Activated CD8-positive, alpha-beta memory T cell treated with anti-CD3 and anti-CD28 coated beads for 1 hour (primary cell): ENCODE measurements around the gene NEO1.
"Not testable (repeated sequence)": the region's sequence is repeated elsewhere in the genome, so short reads cannot be mapped to it uniquely, and the experiment has no call there.

Experiments used
- DNase-seq, 2 donors: peaks; one replicate each; pipeline ENCODE4 v3.0.0-alpha.2; 2020; ENCODE audit warnings: low read depth in 1 of 2; ENCODE audit errors: extremely low read depth in 1 of 2

Gene NEO1

DNA sequence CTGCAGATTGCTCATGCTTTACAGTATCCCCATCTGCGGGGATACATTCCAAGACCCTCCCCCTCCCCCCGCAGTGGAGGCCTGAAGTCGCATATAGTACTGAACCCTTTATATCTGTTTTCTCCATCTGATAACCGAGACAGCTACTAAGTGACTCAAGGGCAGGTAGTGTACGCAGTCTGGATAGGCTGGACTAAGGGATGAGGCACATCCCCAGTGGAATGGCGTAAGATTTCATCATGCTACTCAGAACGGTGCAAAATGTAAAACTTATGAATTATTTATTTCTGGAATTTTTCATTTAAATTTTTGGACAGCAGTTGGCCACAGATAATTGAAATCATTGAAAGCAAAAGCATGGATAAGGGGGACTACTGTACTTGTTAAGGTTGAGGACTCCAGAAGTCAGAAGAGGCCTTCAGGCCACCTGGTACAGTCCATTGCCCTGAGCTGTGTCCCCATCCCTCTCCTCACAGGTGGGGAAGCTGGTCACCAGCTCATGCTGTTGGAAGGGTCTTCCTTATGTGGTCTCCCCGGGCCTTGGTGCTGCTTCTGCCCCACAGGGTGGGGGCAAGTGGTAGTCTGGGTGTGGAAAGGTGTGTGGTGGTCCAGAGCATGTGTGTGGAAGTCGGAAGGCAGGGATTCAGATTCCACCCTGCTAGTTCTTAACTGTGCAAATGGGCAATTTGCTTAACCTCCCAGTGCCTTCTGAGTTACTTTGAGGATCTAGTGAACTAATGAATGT lies 244.5 kb downstream of the NEO1 start:
- DNase-seq = no peak

DNA sequence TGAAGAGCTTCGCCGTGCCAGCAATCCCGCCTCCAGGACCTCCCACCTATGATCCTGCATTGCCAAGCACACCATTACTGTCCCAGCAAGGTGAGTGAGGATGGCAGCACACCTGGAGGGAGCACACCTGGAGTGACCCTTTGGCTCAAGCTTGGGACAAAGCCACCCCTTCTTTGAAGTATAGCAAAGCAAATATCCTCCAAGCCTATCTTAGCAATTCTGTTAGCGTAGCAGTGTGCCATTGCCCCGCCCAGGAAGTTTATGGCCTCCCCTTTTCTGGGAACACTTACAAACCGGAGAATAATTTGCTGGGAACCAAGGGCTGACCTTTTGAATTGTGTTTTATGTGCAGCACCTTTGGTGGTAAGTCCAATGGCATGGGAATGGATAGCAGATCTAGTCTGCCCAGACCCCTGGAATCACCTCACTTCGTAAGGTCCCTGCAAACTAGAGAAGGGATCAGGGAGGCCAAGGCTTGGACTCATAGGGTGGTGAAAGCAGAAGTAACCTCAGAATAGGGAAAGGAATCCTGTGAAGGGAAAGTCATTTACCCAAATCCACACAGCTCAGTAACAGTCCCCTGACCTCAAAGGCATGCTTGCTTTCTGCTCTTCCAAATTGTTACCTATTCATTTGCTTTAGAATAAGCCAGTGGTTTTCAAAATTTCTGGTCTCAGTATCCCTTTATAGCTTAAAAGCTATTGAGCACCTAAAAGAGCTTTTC lies 246.4 kb downstream of the NEO1 start:
- DNase-seq = no peak

GRCh38 chr15:73300286-73300685 lies 248.0 kb downstream of the NEO1 start:
- DNase-seq = not testable (repeated sequence)

DNA sequence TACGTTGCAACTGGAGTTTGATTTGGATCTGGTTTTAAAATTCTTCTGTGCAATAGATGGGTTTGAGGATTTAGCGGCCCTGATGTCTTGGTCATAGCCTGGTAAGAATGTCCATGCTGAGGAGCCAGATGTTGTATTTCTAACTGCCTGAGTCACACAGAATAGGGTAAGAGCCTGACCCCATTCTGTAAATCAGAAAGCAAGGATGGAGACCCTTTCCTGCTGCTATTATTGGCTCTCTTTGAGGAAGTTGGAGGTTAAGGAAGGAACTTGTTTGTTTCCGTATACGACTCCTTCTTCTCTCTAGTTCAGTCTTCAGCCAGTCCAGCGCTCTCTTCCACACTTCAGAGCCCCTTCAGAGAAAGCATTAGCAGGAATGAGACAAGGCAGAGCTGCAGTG lies 251.4 kb downstream of the NEO1 start:
- DNase-seq = no peak

DNA sequence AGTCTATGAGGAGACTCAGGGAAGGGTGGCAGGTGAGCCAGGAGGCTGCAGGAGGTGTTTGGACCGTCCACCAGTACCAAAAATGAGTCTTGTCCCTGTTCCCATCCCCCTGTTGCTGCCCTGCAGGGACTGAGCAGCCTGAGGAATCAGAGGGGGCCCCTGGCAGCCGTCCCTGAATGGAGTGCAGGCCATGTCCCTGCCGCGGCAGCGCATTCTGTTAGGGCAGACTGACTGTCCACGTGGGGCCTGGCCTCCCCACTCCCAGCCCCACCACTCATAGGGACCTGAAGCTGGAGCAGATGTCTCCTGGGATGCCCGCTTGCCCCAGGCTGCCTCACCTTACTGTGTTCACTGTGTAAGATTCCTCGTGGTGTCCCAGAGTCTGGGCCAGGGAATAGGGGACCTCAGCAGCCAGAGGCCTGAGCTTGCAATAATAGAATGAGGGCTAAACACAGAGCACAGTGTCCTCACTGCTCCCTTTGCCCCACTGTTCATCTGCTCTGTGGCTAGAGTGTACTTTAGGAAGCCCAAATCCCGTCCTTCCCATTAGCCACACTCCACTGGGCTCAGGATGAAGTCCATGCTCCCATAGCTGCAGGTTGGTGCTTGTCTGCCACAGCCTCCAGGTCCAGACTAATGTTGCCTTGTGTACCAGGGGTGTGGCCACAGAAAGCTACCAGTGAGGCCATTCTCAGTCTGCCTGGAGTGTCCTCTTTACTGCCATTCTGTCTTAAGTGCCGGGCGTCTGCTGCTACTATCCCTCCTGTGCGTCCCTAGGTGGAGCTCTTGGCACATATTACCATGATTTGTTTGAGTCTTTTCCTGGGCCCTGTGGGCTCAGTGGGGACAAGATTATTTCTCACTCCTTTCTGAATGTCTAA lies 253.3 kb downstream of the NEO1 start:
- no peak for DNase-seq

- DNase-seq = no peak
Observed at GRCh38 chr15:73308305-73308704, 256.0 kb downstream of the NEO1 start.

DNA sequence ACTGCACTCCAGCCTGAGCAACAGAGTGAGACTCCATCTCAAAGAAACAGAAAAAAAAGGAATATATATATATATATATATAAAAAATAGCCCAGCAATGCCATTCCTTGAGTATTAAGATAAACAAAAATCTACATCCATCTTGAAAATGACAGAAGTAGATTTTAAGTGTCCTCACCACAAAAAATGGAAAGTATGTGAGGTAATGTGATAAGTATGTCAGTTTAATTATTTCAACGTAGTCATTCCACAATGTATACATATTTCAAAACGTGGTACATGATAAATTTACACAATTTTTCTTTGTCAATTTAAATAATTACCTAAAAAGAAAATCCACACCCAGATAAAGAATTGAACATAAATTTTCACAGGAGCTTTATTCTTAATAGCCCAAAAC lies 261.6 kb downstream of the NEO1 start:
- DNase-seq = no peak

DNA sequence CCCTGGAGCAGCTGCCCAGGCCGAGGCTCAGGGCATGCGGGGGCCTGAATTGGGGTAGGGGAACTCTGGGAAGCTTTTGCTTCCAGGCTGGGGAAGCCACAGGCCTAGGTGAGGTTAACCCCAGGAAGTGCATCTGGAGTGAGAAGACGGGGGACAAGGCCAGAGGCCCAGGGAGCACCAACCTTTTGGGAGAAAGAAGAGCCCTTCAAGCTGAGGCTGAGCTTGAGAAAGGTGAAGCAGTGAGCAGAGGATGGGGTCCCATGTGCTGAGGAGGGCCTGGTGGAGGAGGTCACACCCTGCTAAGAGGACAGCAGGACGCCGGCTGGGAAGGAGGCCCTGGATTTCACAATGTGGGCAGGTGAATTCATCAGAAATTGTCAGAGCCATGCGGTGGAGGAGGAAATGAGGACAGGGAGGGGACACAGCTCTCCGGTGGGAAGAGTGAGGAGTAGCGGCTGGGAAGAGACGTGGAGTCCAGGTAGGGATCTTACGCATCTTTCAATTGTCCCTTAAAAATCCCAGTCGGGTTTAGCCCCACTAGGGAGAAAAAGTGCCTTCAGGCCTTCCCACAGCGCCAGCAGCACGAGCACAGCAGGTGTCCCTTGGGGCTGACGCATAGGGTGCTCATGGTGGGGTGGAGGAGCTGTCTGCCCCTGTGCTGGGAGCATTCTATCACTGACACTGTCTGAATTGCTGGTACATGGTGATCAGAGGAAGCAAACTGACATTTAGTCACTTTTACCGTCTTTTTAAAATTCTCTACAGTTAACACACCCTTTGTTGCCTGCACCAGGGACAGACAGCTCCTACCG lies 265.6 kb downstream of the NEO1 start:
- no peak for DNase-seq

DNA sequence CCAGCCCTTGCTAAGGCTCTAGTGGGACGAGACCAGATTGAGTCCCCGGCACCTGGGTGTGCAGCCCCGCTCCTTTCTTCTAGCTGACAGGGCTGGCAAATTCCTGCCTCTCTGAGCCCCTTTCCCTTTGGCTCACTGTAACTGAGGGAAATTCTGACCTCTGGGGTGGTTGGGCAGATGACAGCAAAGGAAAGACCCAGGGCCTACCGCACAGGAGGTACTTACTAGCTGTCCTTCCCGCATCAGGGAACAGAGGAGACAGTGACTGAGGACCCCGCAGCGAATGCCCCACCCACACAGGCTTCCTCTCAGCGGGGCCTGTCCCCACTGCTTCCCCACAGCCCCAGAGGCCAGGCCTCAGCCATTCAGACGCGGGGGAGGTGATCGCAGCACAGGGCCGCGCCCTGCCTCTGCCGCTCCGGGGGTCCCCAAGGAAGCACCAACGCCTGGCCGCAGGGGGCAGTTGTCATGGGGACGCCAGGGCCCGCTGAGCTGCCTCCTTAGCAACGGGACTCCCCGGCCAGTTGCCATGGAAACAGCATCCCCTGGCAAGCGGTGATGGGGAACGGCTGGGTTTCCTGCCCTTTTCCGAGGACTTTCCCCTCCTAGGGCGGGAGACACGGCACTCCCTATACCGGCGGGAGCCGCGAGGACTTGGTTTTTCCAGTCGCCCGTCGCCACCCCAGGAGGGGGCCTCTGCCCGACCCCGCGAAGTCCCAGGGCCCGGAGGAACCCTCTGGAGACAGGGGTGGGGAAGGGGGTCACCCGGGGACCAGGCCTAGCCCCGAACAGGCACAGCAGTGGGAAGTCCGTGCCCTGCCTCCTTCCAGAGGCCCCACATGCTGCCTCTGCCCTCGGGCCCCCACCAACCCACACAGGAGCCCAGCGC lies 266.4 kb downstream of the NEO1 start:
- DNase-seq = no peak

DNA sequence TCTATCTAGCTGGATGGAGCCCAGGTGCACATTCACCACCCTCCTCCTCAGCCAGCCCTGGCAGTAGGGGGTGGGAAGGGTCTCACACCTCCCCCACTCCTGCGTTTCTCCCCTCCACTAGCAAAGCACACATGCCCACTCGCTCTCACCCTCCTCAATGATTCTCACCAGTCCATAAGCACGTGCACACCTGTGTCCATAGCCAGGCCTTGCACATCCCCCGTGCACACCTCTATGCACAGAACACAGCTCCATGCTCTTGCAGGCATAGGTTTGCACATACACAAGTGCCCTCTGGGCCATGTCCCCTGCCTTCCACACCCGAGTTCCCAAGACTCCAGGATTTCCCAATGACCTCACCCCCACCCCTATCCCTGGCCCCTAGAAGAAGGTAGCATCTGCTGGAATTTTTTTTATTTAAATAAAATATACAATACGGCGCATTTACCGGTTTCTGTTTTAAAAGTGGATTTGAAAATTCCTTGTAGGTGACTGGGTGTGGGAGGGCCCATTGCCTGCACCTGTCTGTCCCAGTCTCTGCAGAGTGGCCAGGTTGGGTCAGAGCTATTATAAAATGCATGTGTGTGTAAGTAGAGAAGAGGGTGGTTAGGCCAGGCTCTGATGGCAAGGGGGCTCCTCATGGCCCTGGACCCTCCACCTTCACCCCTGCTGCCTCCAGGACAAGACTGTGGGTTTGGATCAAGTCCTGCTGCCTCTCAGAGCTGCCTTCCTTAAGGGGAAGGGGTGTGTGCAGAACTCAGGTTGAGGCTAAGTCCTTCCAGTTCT lies 267.4 kb downstream of the NEO1 start:
- no peak for DNase-seq

GRCh38 chr15:73320619-73321180 lies 268.4 kb downstream of the NEO1 start:
- no peak for DNase-seq

DNA sequence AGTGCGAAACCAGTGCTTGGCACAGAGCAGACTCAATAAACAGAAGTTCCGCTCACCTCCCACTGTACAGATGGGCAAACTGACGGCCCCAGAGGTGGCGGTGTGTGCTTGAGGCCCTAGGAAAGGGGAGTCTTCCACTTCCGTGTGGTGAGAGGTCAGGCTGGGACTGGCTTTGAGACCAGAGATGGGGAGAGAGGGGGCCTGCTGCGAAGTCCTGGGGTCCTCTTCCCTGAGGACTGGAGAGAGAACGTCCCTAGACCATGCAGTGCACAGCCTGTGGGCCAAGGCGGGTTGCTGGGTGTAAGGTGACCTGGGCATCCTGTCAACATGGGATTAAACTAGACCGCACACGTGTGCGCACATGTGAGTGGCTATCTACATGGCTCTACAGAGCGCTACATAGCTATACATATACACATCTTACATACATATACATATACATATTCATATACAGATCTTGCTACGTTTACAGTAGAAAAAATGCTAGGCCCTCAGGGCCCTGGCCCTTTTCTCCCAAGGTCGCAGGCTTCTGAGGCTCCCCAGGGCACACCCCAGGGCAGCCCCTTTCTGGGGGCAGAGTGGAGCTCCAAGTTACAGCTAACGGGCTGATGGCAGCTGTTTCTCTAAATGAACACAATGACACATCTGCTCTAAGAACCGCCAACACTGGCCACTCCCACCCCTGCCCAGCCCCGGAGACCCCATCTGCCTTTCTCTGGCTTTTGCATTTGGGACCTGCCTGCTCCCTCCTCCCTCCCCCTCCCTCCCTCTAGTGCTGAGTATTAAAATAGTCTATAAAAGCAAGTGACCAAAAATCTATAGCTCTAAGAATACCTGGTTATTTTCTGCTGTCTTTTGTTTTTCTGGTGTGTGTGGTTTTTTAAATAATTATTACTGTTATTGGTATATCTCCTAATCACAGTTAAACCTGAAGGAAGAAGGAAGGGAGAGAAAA lies 269.5 kb downstream of the NEO1 start:
- no peak for DNase-seq

DNA sequence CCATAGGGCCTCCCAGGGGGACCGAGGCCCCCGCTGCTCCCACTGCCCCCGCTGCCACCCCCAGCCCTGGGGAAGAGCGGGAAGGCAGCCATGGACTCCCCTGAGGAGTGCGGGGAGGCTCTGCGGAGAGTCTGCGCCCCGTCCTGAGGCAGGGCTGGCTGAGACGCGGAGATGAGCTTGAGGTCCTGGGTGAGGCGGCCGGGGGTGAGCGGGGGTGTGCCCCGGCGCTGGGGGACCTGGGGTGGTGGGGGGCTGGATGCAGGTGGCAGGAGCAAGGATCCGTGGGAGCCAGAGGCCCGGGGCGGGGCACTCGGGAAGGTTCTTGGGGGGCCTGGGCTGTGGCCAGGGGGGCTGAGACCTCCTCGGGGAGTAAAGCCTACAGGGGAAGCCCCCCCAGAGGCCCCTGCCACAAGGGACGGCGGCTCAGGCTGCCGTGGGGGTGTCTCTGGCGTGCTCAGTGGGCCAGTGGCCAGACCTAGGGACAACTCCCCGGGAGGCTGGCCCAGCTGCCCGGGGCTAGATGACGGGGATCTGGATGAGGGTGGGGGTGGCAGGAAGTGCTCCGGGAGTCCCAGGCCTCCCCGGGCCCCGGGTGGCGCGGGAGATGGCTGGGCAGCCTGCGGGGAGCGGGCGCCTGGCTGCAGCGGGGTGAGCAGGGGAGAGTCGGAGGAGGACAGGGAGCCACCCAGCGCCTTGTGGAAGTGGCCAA lies 270.6 kb downstream of the NEO1 start:
- no peak for DNase-seq

- no peak for DNase-seq
Observed at GRCh38 chr15:73323374-73323955, 271.2 kb downstream of the NEO1 start.

DNA sequence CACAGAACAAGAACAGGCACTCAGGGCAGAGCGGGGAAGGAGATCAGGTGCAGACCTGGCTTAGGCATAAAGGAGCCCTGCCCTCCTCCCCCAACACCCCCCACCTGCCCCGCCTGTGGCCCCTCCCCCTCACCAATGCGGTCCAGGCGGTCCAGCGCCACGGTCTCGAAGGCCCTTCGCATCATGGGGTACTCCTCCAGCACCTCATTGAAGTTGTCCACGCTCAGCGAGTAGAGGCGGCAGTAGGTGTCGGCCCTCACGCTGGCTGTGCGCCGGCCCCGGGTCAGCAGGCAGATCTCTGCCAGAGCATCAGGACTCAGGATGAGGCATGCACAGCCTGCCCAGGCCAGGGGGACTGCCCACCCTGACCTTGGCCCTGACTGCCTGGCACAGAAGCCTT lies 271.7 kb downstream of the NEO1 start:
- DNase-seq = no peak

- no peak for DNase-seq
Observed at GRCh38 chr15:73324496-73325170, 272.4 kb downstream of the NEO1 start.
